HG03457 (cell line): Measurements from ENCODE around the gene EFNB1.

Experiments
- ATAC-seq: cut with Tn5 transposase; IDR thresholded peaks from one replicate; pipeline ENCODE4 v1.9.1; 2021; ENCODE audit warnings: moderate number of reproducible peaks; ENCODE audit not compliant: unreplicated experiment

EFNB1 gene

GRCh38 chrX:68880846-68881552 is 52.2 kb downstream of the EFNB1 start:
- no peak for ATAC-seq

GRCh38 chrX:68881911-68882310 is 53.1 kb downstream of the EFNB1 start:
- ATAC-seq, result no peak

- no peak for ATAC-seq
These were observed 55.0 kb downstream of the EFNB1 start for GRCh38 chrX:68883800-68884199.

GRCh38 chrX:68889249-68889648 is 60.4 kb downstream of the EFNB1 start:
- no peak for ATAC-seq
